H1 (cell line): Measurements from ENCODE around the gene PNLDC1. TPM values are rescaled to one million over a fixed set of nuclear protein-coding genes. Genes with fewer than 3 reads are reported as not detected.

Source experiments
- CTCF ChIA-PET: fragments of 300-600 bp; sonication (Branson Sonifier 250); formaldehyde crosslinking; loops from one replicate; lab custom pipeline; 2021; ENCODE audit not compliant: partially characterized antibody; lab: Charles Lee
- POLR2A ChIA-PET: fragments of 300-600 bp; sonication (Branson Sonifier 250); formaldehyde crosslinking; loops from one replicate; lab custom pipeline; 2021; ENCODE audit warnings: inconsistent platforms; ENCODE audit not compliant: partially characterized antibody; lab: Charles Lee
- DNase-seq, 2 experiments: peaks; one replicate each; pipeline versions ENCODE4 v3.0.0 to v3.0.0-alpha.2; 2010 to 2022; ENCODE audit warnings: low spot score in 2 of 2, low read depth in 1 of 2, mixed read lengths in 1 of 2
- FAIRE-seq: peaks from 2 replicates; lab custom pipeline; 2011; peaks lifted over from hg19 to GRCh38; lab: Jason Lieb, UNC
- H2AFZ ChIP-seq: 2 replicates; pipeline ENCODE4 v1.8.1; 2012; ENCODE audit warnings: low read length, inconsistent platforms
- H2AK5ac ChIP-seq: 2 replicates; pipeline ENCODE4 v1.6.1; 2013; ENCODE audit warnings: low read depth, low read length
- H2BK120ac ChIP-seq: replicated peaks from 2 replicates; pipeline ENCODE3; 2013; ENCODE audit warnings: low read depth, low read length, inconsistent platforms
- H2BK12ac ChIP-seq: 2 replicates; pipeline ENCODE4 v1.6.1; 2013; ENCODE audit warnings: low read depth, low read length
- H2BK15ac ChIP-seq: 2 replicates; pipeline ENCODE4 v1.6.1; 2013; ENCODE audit warnings: low read length
- H2BK20ac ChIP-seq: 2 replicates; pipeline ENCODE4 v1.6.1; 2013; ENCODE audit warnings: low read length
- H2BK5ac ChIP-seq: 2 replicates; pipeline ENCODE4 v1.6.1; 2013; ENCODE audit warnings: low read depth, low read length
- H3K14ac ChIP-seq: 2 replicates; pipeline ENCODE4 v1.6.1; 2013; ENCODE audit warnings: inconsistent platforms; ENCODE audit not compliant: insufficient read length
- H3K18ac ChIP-seq: 2 replicates; pipeline ENCODE4 v1.6.1; 2013; ENCODE audit warnings: low read length; ENCODE audit errors: extremely low read depth
- H3K23ac ChIP-seq: 2 replicates; pipeline ENCODE4 v1.6.1; 2013; ENCODE audit warnings: inconsistent platforms; ENCODE audit not compliant: insufficient read length
- H3K23me2 ChIP-seq: 2 replicates; pipeline ENCODE4 v1.6.1; 2013; ENCODE audit warnings: low read depth, low read length
- H3K27ac ChIP-seq: 2 replicates; pipeline ENCODE4 v1.6.1; 2011; ENCODE audit warnings: low read depth, low read length, inconsistent platforms
- H3K27me3 ChIP-seq, 4 experiments: replicated peaks in 1 of 4; 1 replicate in 1 of 4; 2 replicates in 3 of 4; pipeline versions ENCODE4 v1.6.1 to v1.8.1; 2011 to 2013; ENCODE audit warnings: low read length in 3 of 4, mild to moderate bottlenecking in 3 of 4, inconsistent platforms in 2 of 4, mixed read lengths in 2 of 4, moderate library complexity in 1 of 4; ENCODE audit not compliant: control insufficient read depth in 3 of 4, insufficient read depth in 3 of 4; ENCODE audit errors: extremely low read depth in 1 of 4
- H3K36me3 ChIP-seq, 4 experiments: 2 replicates each; pipeline versions ENCODE4 v1.6.1 to v1.8.1; 2011 to 2013; ENCODE audit warnings: mild to moderate bottlenecking in 4 of 4, low read length in 3 of 4, moderate library complexity in 2 of 4, control low read depth in 1 of 4, inconsistent platforms in 1 of 4; ENCODE audit not compliant: insufficient read depth in 4 of 4, control insufficient read depth in 2 of 4
- H3K4ac ChIP-seq: replicated peaks from 2 replicates; pipeline ENCODE3; 2013; ENCODE audit warnings: low read length, low read depth, mixed read lengths, inconsistent platforms; ENCODE audit not compliant: insufficient read length
- H3K4me1 ChIP-seq, 4 experiments: replicated peaks in 1 of 4; 1 replicate in 1 of 4; 2 replicates in 3 of 4; pipeline versions ENCODE4 v1.6.1 to v1.8.1; 2011 to 2013; ENCODE audit warnings: low read length in 3 of 4, inconsistent platforms in 2 of 4, mixed read lengths in 1 of 4; ENCODE audit not compliant: insufficient read depth in 4 of 4, control insufficient read depth in 3 of 4
- H3K4me2 ChIP-seq, 2 experiments: 2 replicates each; pipeline versions ENCODE4 v1.6.1 to v1.8.1; 2011 to 2013; ENCODE audit warnings: low read depth in 2 of 2, low read length in 2 of 2, control low read depth in 1 of 2, inconsistent platforms in 1 of 2, mild to moderate bottlenecking in 1 of 2; ENCODE audit not compliant: insufficient read depth in 1 of 2
- H3K4me3 ChIP-seq, 4 experiments: fragments of 200-600, 300-600 bp in 1 of 4; sonication (generic), shearing (Covaris generic), sonication (Bioruptor Twin) in 1 of 4; 2 replicates each; pipeline versions ENCODE4 v1.5.1 to v1.8.1; 2011 to 2016; ENCODE audit warnings: low read length in 4 of 4, low read depth in 3 of 4, control low read depth in 2 of 4, inconsistent platforms in 2 of 4, mild to moderate bottlenecking in 2 of 4, mixed read lengths in 1 of 4, moderate library complexity in 1 of 4; ENCODE audit not compliant: insufficient read depth in 2 of 4; ENCODE audit errors: extremely low read depth in 1 of 4
- H3K56ac ChIP-seq: replicated peaks from 2 replicates; pipeline ENCODE3; 2013; ENCODE audit warnings: low read depth, mild to moderate bottlenecking, mixed read lengths, low read length, inconsistent platforms; ENCODE audit not compliant: insufficient read length
- H3K79me1 ChIP-seq: 2 replicates; pipeline ENCODE4 v1.6.1; 2013; ENCODE audit warnings: low read depth, low read length, control low read depth
- H3K79me2 ChIP-seq, 2 experiments: 2 replicates each; pipeline versions ENCODE4 v1.6.1 to v1.8.1; 2012 to 2013; ENCODE audit warnings: low read length in 2 of 2, mild to moderate bottlenecking in 2 of 2, inconsistent platforms in 1 of 2; ENCODE audit not compliant: insufficient read depth in 2 of 2, control insufficient read depth in 1 of 2
- H3K9ac ChIP-seq, 4 experiments: replicated peaks in 1 of 4; 1 replicate in 1 of 4; 2 replicates in 3 of 4; pipeline versions ENCODE4 v1.6.1 to v1.8.1; 2011 to 2013; ENCODE audit warnings: low read depth in 3 of 4, low read length in 3 of 4, control low read depth in 2 of 4, mild to moderate bottlenecking in 2 of 4, moderate library complexity in 2 of 4, inconsistent platforms in 1 of 4; ENCODE audit errors: extremely low read depth in 1 of 4
- H3K9me3 ChIP-seq, 2 experiments: 2 replicates each; pipeline versions ENCODE4 v1.6.1 to v1.8.1; 2012 to 2013; ENCODE audit warnings: mild to moderate bottlenecking in 2 of 2, moderate library complexity in 2 of 2, control low read depth in 1 of 2, inconsistent platforms in 1 of 2, low read depth in 1 of 2, low read length in 1 of 2, mixed read lengths in 1 of 2; ENCODE audit not compliant: insufficient read depth in 2 of 2
- H4K20me1 ChIP-seq, 2 experiments: replicated peaks in 1 of 2; 2 replicates each; pipeline versions ENCODE3 to v1.8.1; 2011 to 2013; ENCODE audit warnings: inconsistent platforms in 2 of 2, low read length in 2 of 2, mild to moderate bottlenecking in 1 of 2; ENCODE audit not compliant: insufficient read depth in 2 of 2, control insufficient read depth in 1 of 2
- H4K5ac ChIP-seq: 2 replicates; pipeline ENCODE4 v1.6.1; 2013; ENCODE audit warnings: low read length, low read depth, mixed read lengths, inconsistent platforms; ENCODE audit not compliant: insufficient read length
- H4K8ac ChIP-seq: 2 replicates; pipeline ENCODE4 v1.8.0; 2013; ENCODE audit warnings: mild to moderate bottlenecking, moderate library complexity, low read length, inconsistent platforms; ENCODE audit not compliant: insufficient read depth; ENCODE audit errors: extremely low read depth
- H4K91ac ChIP-seq: replicated peaks from 2 replicates; pipeline ENCODE3; 2013; ENCODE audit warnings: low read length, mixed read lengths, inconsistent platforms; ENCODE audit not compliant: insufficient read length
- BACH1 ChIP-seq: IDR thresholded peaks from 2 replicates; pipeline ENCODE4 v1.6.1; 2012; ENCODE audit warnings: low read length, improper control_type of control experiment
- CTCF ChIP-seq, 3 experiments: IDR thresholded peaks; 1 replicate in 2 of 3; 2 replicates in 1 of 3; pipeline versions ENCODE4 v1.5.1 to v1.6.1; 2011; ENCODE audit warnings: low read length in 3 of 3, mild to moderate bottlenecking in 3 of 3, inconsistent platforms in 2 of 3, low read depth in 1 of 3, moderate library complexity in 1 of 3; ENCODE audit not compliant: insufficient read depth in 1 of 3; ENCODE audit errors: control extremely low read depth in 1 of 3
- GABPA ChIP-seq: IDR thresholded peaks from 2 replicates; pipeline ENCODE4 v1.6.1; 2011; ENCODE audit warnings: mild to moderate bottlenecking, low read length, moderate library complexity, borderline replicate concordance; ENCODE audit not compliant: insufficient read depth
- JUN ChIP-seq: IDR thresholded peaks from 2 replicates; pipeline ENCODE4 v1.6.1; 2011; ENCODE audit warnings: low read depth, mild to moderate bottlenecking, improper control_type of control experiment, low read length
- MAFK ChIP-seq: IDR thresholded peaks from 2 replicates; pipeline ENCODE4 v1.6.1; 2012; ENCODE audit warnings: low read depth, mild to moderate bottlenecking, improper control_type of control experiment, low read length
- ZNF274 ChIP-seq: IDR thresholded peaks from 2 replicates; pipeline ENCODE4 v1.7.0; 2012; ENCODE audit warnings: low read length, borderline replicate concordance; ENCODE audit errors: extremely low read depth
- WGBS, 2 experiments: shearing (Covaris generic) in 1 of 2; methylation state at CpG; one replicate each; pipeline versions ENCODE4 v1.1.6 to v1.1.7; 2013 to 2015; ENCODE audit warnings: low lambda C conversion rate in 2 of 2, mixed read lengths in 2 of 2, inconsistent platforms in 1 of 2, low coverage in 1 of 2, missing lambda C conversion rate in 1 of 2; ENCODE audit not compliant: insufficient replicate concordance in 2 of 2, insufficient coverage in 1 of 2, insufficient read length in 1 of 2; ENCODE audit errors: extremely low coverage in 1 of 2, missing lambda C conversion rate in 1 of 2; 5-methylcytosine and 5-hydroxymethylcytosine counted together
- polyA plus RNA-seq, 7 experiments: library from polyadenylated mRNA; depleted of rRNA in 3 of 7; stranded (reverse) in 5 of 7; unstranded in 2 of 7; fragments of >200 nt in 5 of 7; fragments of 200-250 nt in 2 of 7; gene quantifications; 1 replicate in 5 of 7; 2 replicates in 1 of 7; 4 replicates in 1 of 7; pipeline versions ENCODE4 v1.2.1 to v1.2.3, GENCODE V29; 2011 to 2013; ENCODE audit warnings: missing spikeins in 2 of 7, mixed read lengths in 2 of 7
- total RNA-seq: library from RNA; stranded (reverse); fragmentation: NEBNext Ultra II Directional; extraction: Animal tissue kit (Norgen Biotek cat#: 25700); gene quantifications from 2 replicates; pipeline ENCODE4 v1.2.1, GENCODE V29; 2021

PNLDC1 gene
- total and polyA plus RNA-seq, 2 of the 8 experiments (the other 6 are each of a cell fraction or from before 2014, with no cell fraction given) = 0.15 to 0.34 TPM

GRCh38 chr6:159852877-159853276 lies 52.8 kb downstream of the PNLDC1 start:
- WGBS, 2 experiments = 77% methylated on average over 6 of the region's 6 CpGs; no CpG with 5 or more reads in 1 of the 2 experiments
- no peak for DNase-seq
- no peak overlapping the region for H2BK15ac ChIP-seq
- H2BK120ac ChIP-seq = no peak overlapping the region
- no peak overlapping the region for H3K18ac ChIP-seq
- no peak overlapping the region for H3K56ac ChIP-seq
- FAIRE-seq = peak; percentile 28
- H3K27ac ChIP-seq = no peak overlapping the region
- no peaks in the 10 kb centered on the region for H3K23me2 ChIP-seq
- no peak overlapping the region for H3K23ac ChIP-seq
- ChIA-PET POLR2A (interaction anchor here (5.6 kb wide), 1 partner anchor 62 kb away, joined by 24 read pairs; the partner anchor contains the start of genes MRPL18 and TCP1), CTCF (interaction anchor here (0.6 to 2.2 kb wide), 8 partner anchors 9 to 410 kb away, joined by 3 to 11 read pairs (median 4); partner anchors contain the start of gene MRPL18)
- no peak overlapping the region for H3K14ac ChIP-seq
- no peak overlapping the region for H4K5ac ChIP-seq
- no peak overlapping the region for H3K4ac ChIP-seq
- H3K4me3 ChIP-seq = no peak overlapping the region
- no peak overlapping the region for H4K8ac ChIP-seq
- no peaks in the 10 kb centered on the region for H3K27me3 ChIP-seq
- H3K36me3 ChIP-seq = no peaks in the 10 kb centered on the region
- no peak overlapping the region for H2AK5ac ChIP-seq
- no peaks in the 10 kb centered on the region for H3K79me2 ChIP-seq
- H3K9ac ChIP-seq = no peak overlapping the region
- no peak overlapping the region for H2BK20ac ChIP-seq
- no peak overlapping the region for H4K91ac ChIP-seq
- no peak overlapping the region for H2BK12ac ChIP-seq
- H3K9me3 ChIP-seq = peaks cover 9% of the 10 kb centered on the region in 2 experiments; a peak in 2 of 4 replicates
- H2BK5ac ChIP-seq = no peak overlapping the region
- H4K20me1 ChIP-seq = no peaks in the 10 kb centered on the region
- no peaks in the 10 kb centered on the region for H3K79me1 ChIP-seq
- H3K4me1 ChIP-seq = no peaks in the 10 kb centered on the region
- peak overlapping the region; percentile 98 for H2AFZ ChIP-seq
- H3K4me2 ChIP-seq = no peak overlapping the region
- no peak for TF ChIP-seq JUN
- TF ChIP-seq BACH1 = no peak
- no peak for TF ChIP-seq GABPA
- peak; percentile 51; the same call in 1 of the 2 replicates for TF ChIP-seq MAFK
- peak in 2 of 3 experiments; percentile 32 to 39; a peak in 2 of 4 replicates for TF ChIP-seq CTCF (IDR thresholded peaks at IDR 0.05; ENCODE audit: control extremely low read depth in 1 of 3, insufficient read depth in 1 of 3, low read depth in 1 of 3, low read length in 3 of 3)
- TF ChIP-seq ZNF274 = no peak
